Prostate gland (tissue), 2 donors: ENCODE data around the gene PLEK.

Source experiments
- POLR2A ChIP-seq: fragments of 450-650 bp; IDR thresholded peaks from one replicate; pipeline ENCODE4 v1.6.1; 2016; ENCODE audit warnings: antibody characterized with exemption, mild to moderate bottlenecking
- TF ChIP-seq, protein P1 (sequence below), 4 experiments: fragments of 200-600 bp in 2 of 4; fragments of 450-650 bp in 2 of 4; sonication (generic) in 2 of 4; IDR thresholded peaks; 1 replicate in 3 of 4; 2 replicates in 1 of 4; pipeline ENCODE4 v1.5.1; 2016 to 2019; ENCODE audit warnings: antibody characterized with exemption in 4 of 4, mild to moderate bottlenecking in 2 of 4, moderate library complexity in 2 of 4

DNA sequence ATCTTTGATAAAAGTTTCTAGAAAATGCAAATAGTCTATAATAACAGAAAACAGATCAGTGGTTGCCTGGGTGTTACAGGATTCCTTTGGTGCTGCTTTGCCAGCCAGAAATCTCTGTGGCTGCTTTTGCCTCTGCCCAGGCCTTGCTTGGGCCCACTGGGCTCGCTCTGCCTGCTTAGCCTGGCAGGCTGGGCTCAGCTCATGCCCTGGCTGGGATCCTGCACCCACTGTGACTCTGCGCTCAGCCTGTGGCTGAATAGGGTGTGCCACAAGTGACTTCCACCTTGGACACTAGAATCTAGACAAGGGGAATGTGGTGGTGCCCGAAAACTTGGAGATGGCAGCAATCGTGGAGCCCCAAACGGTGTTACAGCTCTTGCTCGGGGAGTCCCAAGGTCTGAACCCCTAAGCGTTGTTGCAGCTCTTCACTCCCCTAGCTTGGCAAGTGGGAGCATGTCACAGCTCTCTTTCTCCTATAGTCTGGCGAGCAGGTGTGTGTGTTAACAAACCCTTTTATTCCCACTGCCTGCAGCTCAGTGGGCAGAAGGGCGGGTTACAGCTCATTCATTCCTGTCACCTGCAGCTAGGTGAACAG, 51.1 kb downstream of the PLEK start:
- TF ChIP-seq, protein P1, sequence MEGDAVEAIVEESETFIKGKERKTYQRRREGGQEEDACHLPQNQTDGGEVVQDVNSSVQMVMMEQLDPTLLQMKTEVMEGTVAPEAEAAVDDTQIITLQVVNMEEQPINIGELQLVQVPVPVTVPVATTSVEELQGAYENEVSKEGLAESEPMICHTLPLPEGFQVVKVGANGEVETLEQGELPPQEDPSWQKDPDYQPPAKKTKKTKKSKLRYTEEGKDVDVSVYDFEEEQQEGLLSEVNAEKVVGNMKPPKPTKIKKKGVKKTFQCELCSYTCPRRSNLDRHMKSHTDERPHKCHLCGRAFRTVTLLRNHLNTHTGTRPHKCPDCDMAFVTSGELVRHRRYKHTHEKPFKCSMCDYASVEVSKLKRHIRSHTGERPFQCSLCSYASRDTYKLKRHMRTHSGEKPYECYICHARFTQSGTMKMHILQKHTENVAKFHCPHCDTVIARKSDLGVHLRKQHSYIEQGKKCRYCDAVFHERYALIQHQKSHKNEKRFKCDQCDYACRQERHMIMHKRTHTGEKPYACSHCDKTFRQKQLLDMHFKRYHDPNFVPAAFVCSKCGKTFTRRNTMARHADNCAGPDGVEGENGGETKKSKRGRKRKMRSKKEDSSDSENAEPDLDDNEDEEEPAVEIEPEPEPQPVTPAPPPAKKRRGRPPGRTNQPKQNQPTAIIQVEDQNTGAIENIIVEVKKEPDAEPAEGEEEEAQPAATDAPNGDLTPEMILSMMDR (IDR thresholded peaks at IDR 0.05) = no peak
- TF ChIP-seq POLR2A = no peak
